ENCODE measurements around the gene NUP188. TPM values are rescaled to one million over a fixed set of nuclear protein-coding genes. Genes with fewer than 3 reads are reported as not detected.

Gene NUP188
- total RNA-seq, 1 donor from 2014 or later: 128 TPM

- DNase-seq (ENCODE audit: low read depth, low spot score): no peak
- no peak for TF ChIP-seq CTCF (conservative IDR thresholded peaks at IDR 0.05)
- Mint-ChIP-seq H3K36me3 (ENCODE audit: low read depth) (peaks cover 18% of the 10 kb centered on the region), H3K9me3 (no peaks in the 10 kb centered on the region), H3K4me1 (peaks cover 19% of the 10 kb centered on the region), H3K27ac (ENCODE audit: unreplicated experiment) (no peak overlapping the region), H3K27me3 (ENCODE audit: low read depth) (no peaks in the 10 kb centered on the region), H3K4me3 (no peak overlapping the region)
Measured at GRCh38 chr9:128912270-128912853, 35.1 kb upstream of the NUP188 start.

GRCh38 chr9:128913048-128913900, 34.2 kb upstream of the NUP188 start:
- Mint-ChIP-seq H3K36me3 (ENCODE audit: low read depth) (peaks cover 10% of the 10 kb centered on the region), H3K27ac (ENCODE audit: unreplicated experiment) (peak overlapping the region; percentile 55), H3K4me1 (peaks cover 19% of the 10 kb centered on the region), H3K9me3 (no peaks in the 10 kb centered on the region), H3K27me3 (ENCODE audit: low read depth) (no peaks in the 10 kb centered on the region), H3K4me3 (no peak overlapping the region)
- DNase-seq (ENCODE audit: low read depth, low spot score): no peak
- no peak for TF ChIP-seq CTCF (conservative IDR thresholded peaks at IDR 0.05)

GRCh38 chr9:128913995-128914772, 33.3 kb upstream of the NUP188 start:
- Mint-ChIP-seq H3K27ac (ENCODE audit: unreplicated experiment) (no peak overlapping the region), H3K36me3 (ENCODE audit: low read depth) (peaks cover 3% of the 10 kb centered on the region), H3K27me3 (ENCODE audit: low read depth) (no peaks in the 10 kb centered on the region), H3K9me3 (no peaks in the 10 kb centered on the region), H3K4me3 (no peak overlapping the region), H3K4me1 (peaks cover 22% of the 10 kb centered on the region)
- TF ChIP-seq CTCF (conservative IDR thresholded peaks at IDR 0.05): no peak
- DNase-seq (ENCODE audit: low read depth, low spot score): no peak

- DNase-seq (ENCODE audit: low read depth, low spot score): no peak
- Mint-ChIP-seq H3K9me3 (no peaks in the 10 kb centered on the region), H3K4me3 (no peak overlapping the region), H3K27me3 (ENCODE audit: low read depth) (no peaks in the 10 kb centered on the region), H3K4me1 (peaks cover 23% of the 10 kb centered on the region), H3K36me3 (ENCODE audit: low read depth) (no peaks in the 10 kb centered on the region), H3K27ac (ENCODE audit: unreplicated experiment) (no peak overlapping the region)
- no peak for TF ChIP-seq CTCF (conservative IDR thresholded peaks at IDR 0.05)
Measured at GRCh38 chr9:128916204-128916603, 31.3 kb upstream of the NUP188 start.

- Mint-ChIP-seq H3K4me1 (peaks cover 22% of the 10 kb centered on the region), H3K27ac (ENCODE audit: unreplicated experiment) (no peak overlapping the region), H3K4me3 (no peak overlapping the region), H3K9me3 (no peaks in the 10 kb centered on the region), H3K27me3 (ENCODE audit: low read depth) (no peaks in the 10 kb centered on the region), H3K36me3 (ENCODE audit: low read depth) (no peaks in the 10 kb centered on the region)
- TF ChIP-seq CTCF (conservative IDR thresholded peaks at IDR 0.05): no peak
- DNase-seq (ENCODE audit: low read depth, low spot score): no peak
Measured at GRCh38 chr9:128916745-128917144, 30.8 kb upstream of the NUP188 start.

Measured in neural crest cell (in vitro differentiated cells).